Body of pancreas (tissue), 4 donors: ENCODE measurements around the gene KLHL36. TPM values are rescaled to one million over a fixed set of nuclear protein-coding genes. Genes with fewer than 3 reads are reported as not detected.

Experiments used
- ATAC-seq: fragments of 150-250 bp; one replicate; pipeline ENCODE4 v1.9.1; 2016
- DNase-seq, 4 donors: peaks; one replicate each; pipeline ENCODE4 v3.0.0-alpha.2; 2019
- H3K27ac ChIP-seq, 4 donors: fragments of 200-600 bp; sonication (generic); 1 replicate in 3 of 4; 2 replicates in 1 of 4; pipeline versions ENCODE4 v1.5.1 to v1.6.1; 2016 to 2019; ENCODE audit warnings: mild to moderate bottlenecking in 1 of 4, mixed read lengths in 1 of 4, moderate library complexity in 1 of 4
- H3K27me3 ChIP-seq, 2 donors: fragments of 200-600 bp; sonication (generic); one replicate each; pipeline ENCODE4 v1.6.0; 2016; ENCODE audit warnings: mild to moderate bottlenecking in 1 of 2
- H3K36me3 ChIP-seq, 2 donors: fragments of 200-600 bp; sonication (generic); replicated peaks in 1 of 2; 2 replicates each; pipeline ENCODE4 v1.5.1; 2016; ENCODE audit warnings: low read depth in 2 of 2; ENCODE audit not compliant: insufficient read depth in 1 of 2
- H3K4me1 ChIP-seq: fragments of 200-600 bp; sonication (generic); one replicate; pipeline ENCODE4 v1.6.0; 2016
- H3K4me3 ChIP-seq, 2 donors: fragments of 200-600 bp; sonication (generic); 1 replicate in 1 of 2; 2 replicates in 1 of 2; pipeline ENCODE4 v1.5.1; 2016 to 2019
- H3K9me3 ChIP-seq, 3 donors: fragments of 200-600 bp; sonication (generic); 1 replicate in 2 of 3; 2 replicates in 1 of 3; pipeline ENCODE4 v1.5.1; 2016
- CTCF ChIP-seq, 7 experiments: fragments of 450-650 bp in 4 of 7; fragments of 200-600 bp in 3 of 7; sonication (generic) in 3 of 7; IDR thresholded peaks; one replicate each; pipeline ENCODE4 v1.5.1; 2016 to 2019; ENCODE audit warnings: antibody characterized with exemption in 7 of 7
- POLR2A ChIP-seq, 3 donors: fragments of 450-650 bp; IDR thresholded peaks; one replicate each; pipeline ENCODE4 v1.6.1; 2016; ENCODE audit warnings: antibody characterized with exemption in 3 of 3, mild to moderate bottlenecking in 2 of 3
- WGBS, 2 donors: methylation state at CpG; one replicate each; pipeline ENCODE4 v1.1.5; 2017; 5-methylcytosine and 5-hydroxymethylcytosine counted together
- intact Hi-C: fragments of 100-400 bp; cut with DNase I; formaldehyde crosslinking; loops from one replicate; pipeline ENCODE4 v1.15.1; 2023
- total RNA-seq, 2 donors: library from RNA; depleted of rRNA; stranded (reverse); fragments of >200 nt; gene quantifications; one replicate each; pipeline ENCODE4 v1.1.0, GENCODE V29; 2016

Gene KLHL36
- total RNA-seq, 2 donors from 2014 or later, result 39.7 to 50.8 TPM

- Histone ChIP-seq H3K4me3 (no peak overlapping the region), H3K36me3 (peaks cover 8 to 23% of the 10 kb centered on the region in 2 donors), H3K27me3 (no peaks in the 10 kb centered on the region), H3K9me3 (no peaks in the 10 kb centered on the region), H3K4me1 (peaks cover 13% of the 10 kb centered on the region), H3K27ac (no peak overlapping the region)
- 69 to 70% methylated on average over 6 of the region's 6 CpGs for WGBS, 2 donors
- intact Hi-C loops, result no loop called here
- ATAC-seq (no peak), DNase-seq (no peak)
- TF ChIP-seq POLR2A (IDR thresholded peaks at IDR 0.05) (no peak), CTCF (IDR thresholded peaks at IDR 0.05) (no peak)
Observed at GRCh38 chr16:84654998-84655397, 6.7 kb downstream of the KLHL36 start.

- DNase-seq (no peak), ATAC-seq (no peak)
- H3K4me1 ChIP-seq, result peaks cover 9% of the 10 kb centered on the region
- TF ChIP-seq POLR2A (IDR thresholded peaks at IDR 0.05) (no peak), CTCF (IDR thresholded peaks at IDR 0.05) (no peak)
- H3K36me3 ChIP-seq, result peaks cover 8 to 36% of the 10 kb centered on the region in 2 donors
- no peaks in the 10 kb centered on the region for H3K27me3 ChIP-seq
- H3K4me3 ChIP-seq, result no peak overlapping the region
- WGBS, 2 donors, result 92 to 99% methylated on average over 20 to 22 of the region's 22 CpGs
- no peak overlapping the region for H3K27ac ChIP-seq
- H3K9me3 ChIP-seq, result no peaks in the 10 kb centered on the region
- intact Hi-C loops, result no loop called here
Observed at GRCh38 chr16:84656649-84657048, 8.3 kb downstream of the KLHL36 start.

- no peak for DNase-seq
- no peak for TF ChIP-seq POLR2A (IDR thresholded peaks at IDR 0.05)
- no peak for TF ChIP-seq CTCF (IDR thresholded peaks at IDR 0.05)
- Histone ChIP-seq H3K36me3 (peaks cover 8 to 41% of the 10 kb centered on the region in 2 donors), H3K4me1 (peaks cover 9% of the 10 kb centered on the region), H3K4me3 (no peak overlapping the region), H3K27ac (no peak overlapping the region), H3K27me3 (no peaks in the 10 kb centered on the region), H3K9me3 (no peaks in the 10 kb centered on the region)
- WGBS, 2 donors, result 97 to 98% methylated on average over 11 to 50 of the region's 50 CpGs
- no peak for ATAC-seq
- intact Hi-C loops, result no loop called here
Observed at GRCh38 chr16:84657229-84657837, 9.0 kb downstream of the KLHL36 start.

- peak; percentile 43 for ATAC-seq
- H3K36me3 ChIP-seq, result peaks cover 14 to 45% of the 10 kb centered on the region in 2 donors
- 48 to 57% methylated on average over 9 to 11 of the region's 11 CpGs for WGBS, 2 donors
Observed at GRCh38 chr16:84658690-84659089, 10.4 kb downstream of the KLHL36 start.

More at GRCh38 chr16:84658690-84659089, 10.4 kb downstream of the KLHL36 start:
- DNase-seq, result peak in 3 of 4 donors; percentile 35 to 54 (median 50)
- Histone ChIP-seq H3K27ac (no peak overlapping the region), H3K4me3 (no peak overlapping the region), H3K9me3 (no peaks in the 10 kb centered on the region), H3K4me1 (peaks cover 9% of the 10 kb centered on the region), H3K27me3 (no peaks in the 10 kb centered on the region)
- intact Hi-C loops, result no loop called here
- TF ChIP-seq POLR2A (IDR thresholded peaks at IDR 0.05) (no peak), CTCF (IDR thresholded peaks at IDR 0.05) (no peak)
